H1 (cell line): ENCODE measurements around the gene RPGRIP1. TPM values are rescaled to one million over a fixed set of nuclear protein-coding genes. Genes with fewer than 3 reads are reported as not detected.

Experiments used
- CTCF ChIA-PET: fragments of 300-600 bp; sonication (Branson Sonifier 250); formaldehyde crosslinking; loops from one replicate; lab custom pipeline; 2021; ENCODE audit not compliant: partially characterized antibody; lab: Charles Lee
- POLR2A ChIA-PET: fragments of 300-600 bp; sonication (Branson Sonifier 250); formaldehyde crosslinking; loops from one replicate; lab custom pipeline; 2021; ENCODE audit warnings: inconsistent platforms; ENCODE audit not compliant: partially characterized antibody; lab: Charles Lee
- DNase-seq, 2 experiments: peaks; one replicate each; pipeline versions ENCODE4 v3.0.0 to v3.0.0-alpha.2; 2010 to 2022; ENCODE audit warnings: low spot score in 2 of 2, low read depth in 1 of 2, mixed read lengths in 1 of 2
- FAIRE-seq: peaks from 2 replicates; lab custom pipeline; 2011; peaks lifted over from hg19 to GRCh38; lab: Jason Lieb, UNC
- H2AFZ ChIP-seq: 2 replicates; pipeline ENCODE4 v1.8.1; 2012; ENCODE audit warnings: low read length, inconsistent platforms
- H2AK5ac ChIP-seq: 2 replicates; pipeline ENCODE4 v1.6.1; 2013; ENCODE audit warnings: low read depth, low read length
- H2BK120ac ChIP-seq: replicated peaks from 2 replicates; pipeline ENCODE3; 2013; ENCODE audit warnings: low read depth, low read length, inconsistent platforms
- H2BK12ac ChIP-seq: 2 replicates; pipeline ENCODE4 v1.6.1; 2013; ENCODE audit warnings: low read depth, low read length
- H2BK15ac ChIP-seq: 2 replicates; pipeline ENCODE4 v1.6.1; 2013; ENCODE audit warnings: low read length
- H2BK20ac ChIP-seq: 2 replicates; pipeline ENCODE4 v1.6.1; 2013; ENCODE audit warnings: low read length
- H2BK5ac ChIP-seq: 2 replicates; pipeline ENCODE4 v1.6.1; 2013; ENCODE audit warnings: low read depth, low read length
- H3K14ac ChIP-seq: 2 replicates; pipeline ENCODE4 v1.6.1; 2013; ENCODE audit warnings: inconsistent platforms; ENCODE audit not compliant: insufficient read length
- H3K18ac ChIP-seq: 2 replicates; pipeline ENCODE4 v1.6.1; 2013; ENCODE audit warnings: low read length; ENCODE audit errors: extremely low read depth
- H3K23ac ChIP-seq: 2 replicates; pipeline ENCODE4 v1.6.1; 2013; ENCODE audit warnings: inconsistent platforms; ENCODE audit not compliant: insufficient read length
- H3K23me2 ChIP-seq: 2 replicates; pipeline ENCODE4 v1.6.1; 2013; ENCODE audit warnings: low read depth, low read length
- H3K27ac ChIP-seq: 2 replicates; pipeline ENCODE4 v1.6.1; 2011; ENCODE audit warnings: low read depth, low read length, inconsistent platforms
- H3K27me3 ChIP-seq, 4 experiments: replicated peaks in 1 of 4; 1 replicate in 1 of 4; 2 replicates in 3 of 4; pipeline versions ENCODE4 v1.6.1 to v1.8.1; 2011 to 2013; ENCODE audit warnings: low read length in 3 of 4, mild to moderate bottlenecking in 3 of 4, inconsistent platforms in 2 of 4, mixed read lengths in 2 of 4, moderate library complexity in 1 of 4; ENCODE audit not compliant: control insufficient read depth in 3 of 4, insufficient read depth in 3 of 4; ENCODE audit errors: extremely low read depth in 1 of 4
- H3K36me3 ChIP-seq, 4 experiments: 2 replicates each; pipeline versions ENCODE4 v1.6.1 to v1.8.1; 2011 to 2013; ENCODE audit warnings: mild to moderate bottlenecking in 4 of 4, low read length in 3 of 4, moderate library complexity in 2 of 4, control low read depth in 1 of 4, inconsistent platforms in 1 of 4; ENCODE audit not compliant: insufficient read depth in 4 of 4, control insufficient read depth in 2 of 4
- H3K4ac ChIP-seq: replicated peaks from 2 replicates; pipeline ENCODE3; 2013; ENCODE audit warnings: low read length, low read depth, mixed read lengths, inconsistent platforms; ENCODE audit not compliant: insufficient read length
- H3K4me1 ChIP-seq, 4 experiments: replicated peaks in 1 of 4; 1 replicate in 1 of 4; 2 replicates in 3 of 4; pipeline versions ENCODE4 v1.6.1 to v1.8.1; 2011 to 2013; ENCODE audit warnings: low read length in 3 of 4, inconsistent platforms in 2 of 4, mixed read lengths in 1 of 4; ENCODE audit not compliant: insufficient read depth in 4 of 4, control insufficient read depth in 3 of 4
- H3K4me2 ChIP-seq, 2 experiments: 2 replicates each; pipeline versions ENCODE4 v1.6.1 to v1.8.1; 2011 to 2013; ENCODE audit warnings: low read depth in 2 of 2, low read length in 2 of 2, control low read depth in 1 of 2, inconsistent platforms in 1 of 2, mild to moderate bottlenecking in 1 of 2; ENCODE audit not compliant: insufficient read depth in 1 of 2
- H3K4me3 ChIP-seq, 4 experiments: fragments of 200-600, 300-600 bp in 1 of 4; sonication (generic), shearing (Covaris generic), sonication (Bioruptor Twin) in 1 of 4; 2 replicates each; pipeline versions ENCODE4 v1.5.1 to v1.8.1; 2011 to 2016; ENCODE audit warnings: low read length in 4 of 4, low read depth in 3 of 4, control low read depth in 2 of 4, inconsistent platforms in 2 of 4, mild to moderate bottlenecking in 2 of 4, mixed read lengths in 1 of 4, moderate library complexity in 1 of 4; ENCODE audit not compliant: insufficient read depth in 2 of 4; ENCODE audit errors: extremely low read depth in 1 of 4
- H3K56ac ChIP-seq: replicated peaks from 2 replicates; pipeline ENCODE3; 2013; ENCODE audit warnings: low read depth, mild to moderate bottlenecking, mixed read lengths, low read length, inconsistent platforms; ENCODE audit not compliant: insufficient read length
- H3K79me1 ChIP-seq: 2 replicates; pipeline ENCODE4 v1.6.1; 2013; ENCODE audit warnings: low read depth, low read length, control low read depth
- H3K79me2 ChIP-seq, 2 experiments: 2 replicates each; pipeline versions ENCODE4 v1.6.1 to v1.8.1; 2012 to 2013; ENCODE audit warnings: low read length in 2 of 2, mild to moderate bottlenecking in 2 of 2, inconsistent platforms in 1 of 2; ENCODE audit not compliant: insufficient read depth in 2 of 2, control insufficient read depth in 1 of 2
- H3K9ac ChIP-seq, 4 experiments: replicated peaks in 1 of 4; 1 replicate in 1 of 4; 2 replicates in 3 of 4; pipeline versions ENCODE4 v1.6.1 to v1.8.1; 2011 to 2013; ENCODE audit warnings: low read depth in 3 of 4, low read length in 3 of 4, control low read depth in 2 of 4, mild to moderate bottlenecking in 2 of 4, moderate library complexity in 2 of 4, inconsistent platforms in 1 of 4; ENCODE audit errors: extremely low read depth in 1 of 4
- H3K9me3 ChIP-seq, 2 experiments: 2 replicates each; pipeline versions ENCODE4 v1.6.1 to v1.8.1; 2012 to 2013; ENCODE audit warnings: mild to moderate bottlenecking in 2 of 2, moderate library complexity in 2 of 2, control low read depth in 1 of 2, inconsistent platforms in 1 of 2, low read depth in 1 of 2, low read length in 1 of 2, mixed read lengths in 1 of 2; ENCODE audit not compliant: insufficient read depth in 2 of 2
- H4K20me1 ChIP-seq, 2 experiments: replicated peaks in 1 of 2; 2 replicates each; pipeline versions ENCODE3 to v1.8.1; 2011 to 2013; ENCODE audit warnings: inconsistent platforms in 2 of 2, low read length in 2 of 2, mild to moderate bottlenecking in 1 of 2; ENCODE audit not compliant: insufficient read depth in 2 of 2, control insufficient read depth in 1 of 2
- H4K5ac ChIP-seq: 2 replicates; pipeline ENCODE4 v1.6.1; 2013; ENCODE audit warnings: low read length, low read depth, mixed read lengths, inconsistent platforms; ENCODE audit not compliant: insufficient read length
- H4K8ac ChIP-seq: 2 replicates; pipeline ENCODE4 v1.8.0; 2013; ENCODE audit warnings: mild to moderate bottlenecking, moderate library complexity, low read length, inconsistent platforms; ENCODE audit not compliant: insufficient read depth; ENCODE audit errors: extremely low read depth
- H4K91ac ChIP-seq: replicated peaks from 2 replicates; pipeline ENCODE3; 2013; ENCODE audit warnings: low read length, mixed read lengths, inconsistent platforms; ENCODE audit not compliant: insufficient read length
- KDM5A ChIP-seq: fragments of 200-600 bp; IDR thresholded peaks from 2 replicates; pipeline ENCODE4 v1.7.1; 2012; ENCODE audit warnings: mild to moderate bottlenecking, low read length, inconsistent platforms, mixed read lengths
- POLR2A ChIP-seq, 2 experiments: IDR thresholded peaks; 1 replicate in 1 of 2; 2 replicates in 1 of 2; pipeline ENCODE4 v1.6.1; 2011; ENCODE audit warnings: low read depth in 2 of 2, low read length in 2 of 2, mild to moderate bottlenecking in 2 of 2; ENCODE audit errors: control extremely low read depth in 1 of 2
- POLR2AphosphoS5 ChIP-seq: IDR thresholded peaks from 2 replicates; pipeline ENCODE4 v1.6.1; 2011; ENCODE audit warnings: low read depth, low read length
- WGBS, 2 experiments: shearing (Covaris generic) in 1 of 2; methylation state at CpG; one replicate each; pipeline versions ENCODE4 v1.1.6 to v1.1.7; 2013 to 2015; ENCODE audit warnings: low lambda C conversion rate in 2 of 2, mixed read lengths in 2 of 2, inconsistent platforms in 1 of 2, low coverage in 1 of 2, missing lambda C conversion rate in 1 of 2; ENCODE audit not compliant: insufficient replicate concordance in 2 of 2, insufficient coverage in 1 of 2, insufficient read length in 1 of 2; ENCODE audit errors: extremely low coverage in 1 of 2, missing lambda C conversion rate in 1 of 2; 5-methylcytosine and 5-hydroxymethylcytosine counted together
- polyA plus RNA-seq, 7 experiments: library from polyadenylated mRNA; depleted of rRNA in 3 of 7; stranded (reverse) in 5 of 7; unstranded in 2 of 7; fragments of >200 nt in 5 of 7; fragments of 200-250 nt in 2 of 7; gene quantifications; 1 replicate in 5 of 7; 2 replicates in 1 of 7; 4 replicates in 1 of 7; pipeline versions ENCODE4 v1.2.1 to v1.2.3, GENCODE V29; 2011 to 2013; ENCODE audit warnings: missing spikeins in 2 of 7, mixed read lengths in 2 of 7
- total RNA-seq: library from RNA; stranded (reverse); fragmentation: NEBNext Ultra II Directional; extraction: Animal tissue kit (Norgen Biotek cat#: 25700); gene quantifications from 2 replicates; pipeline ENCODE4 v1.2.1, GENCODE V29; 2021

RPGRIP1 gene
- total and polyA plus RNA-seq, 2 of the 8 experiments (the other 6 are each of a cell fraction or from before 2014, with no cell fraction given): 0.36 to 0.65 TPM

GRCh38 chr14:21251215-21251614 lies 28.7 kb upstream of the RPGRIP1 start:
- no peaks in the 10 kb centered on the region for H3K4me1 ChIP-seq
- H2BK120ac ChIP-seq: no peak overlapping the region
- no peaks in the 10 kb centered on the region for H3K27me3 ChIP-seq
- CTCF ChIA-PET: no interaction called here
- WGBS, 2 experiments: 96% methylated on average over 5 of the region's 5 CpGs; no CpG with 5 or more reads in 1 of the 2 experiments
- peaks cover 10 to 95% (median 29%) of the 10 kb centered on the region in 4 experiments for H3K36me3 ChIP-seq
- H2AK5ac ChIP-seq: no peak overlapping the region
- FAIRE-seq (no peak), DNase-seq (no peak)
- no peak overlapping the region for H4K91ac ChIP-seq
- POLR2A ChIA-PET: interaction anchor here (0.6 to 24.2 kb wide), 8 partner anchors 9 to 95 kb away, joined by 3 to 836 read pairs (median 6); no protein-coding TSS in a partner anchor
- no peak overlapping the region for H3K14ac ChIP-seq
- no peaks in the 10 kb centered on the region for H3K23me2 ChIP-seq
- H2AFZ ChIP-seq: no peak overlapping the region
- H3K56ac ChIP-seq: no peak overlapping the region
- H3K79me2 ChIP-seq: peaks cover 50 to 100% of the 10 kb centered on the region in 2 experiments
- H4K20me1 ChIP-seq: peaks cover 21 to 61% of the 10 kb centered on the region in 2 experiments
- H2BK20ac ChIP-seq: no peak overlapping the region
- no peaks in the 10 kb centered on the region for H3K79me1 ChIP-seq
- no peak overlapping the region for H3K23ac ChIP-seq
- H2BK15ac ChIP-seq: no peak overlapping the region
- H4K5ac ChIP-seq: no peak overlapping the region
- H3K9ac ChIP-seq: no peak overlapping the region
- H3K18ac ChIP-seq: no peak overlapping the region
- no peak overlapping the region for H3K4me3 ChIP-seq
- no peaks in the 10 kb centered on the region for H3K9me3 ChIP-seq
- H3K27ac ChIP-seq: no peak overlapping the region
- TF ChIP-seq KDM5A (no peak), POLR2AphosphoS5 (peak; percentile 32; the same call in 1 of the 2 replicates), POLR2A (IDR thresholded peaks at IDR 0.05; ENCODE audit: control extremely low read depth in 1 of 2, low read depth in 2 of 2, low read length in 2 of 2) (peak in 1 of 2 experiments; percentile 38; a peak in 1 of 3 replicates)
- H4K8ac ChIP-seq: no peak overlapping the region
- H3K4ac ChIP-seq: no peak overlapping the region
- no peak overlapping the region for H2BK12ac ChIP-seq
- H3K4me2 ChIP-seq: no peak overlapping the region
- H2BK5ac ChIP-seq: no peak overlapping the region
